Stimulated activated CD8-positive, alpha-beta memory T cell treated with anti-CD3 and anti-CD28 coated beads, Interleukin-12 subunit alpha, Interleukin-12 subunit beta, amount 100 ng/mL, for 24 hours (primary cell): Measurements from ENCODE around the gene ACAD11.
"Not testable (repeated sequence)": the region's sequence is repeated elsewhere in the genome, so short reads cannot be mapped to it uniquely, and the experiment has no call there.

Source experiments
- DNase-seq: peaks from one replicate; pipeline ENCODE4 v3.0.0-alpha.2; 2020; ENCODE audit errors: extremely low read depth

ACAD11 gene

DNA sequence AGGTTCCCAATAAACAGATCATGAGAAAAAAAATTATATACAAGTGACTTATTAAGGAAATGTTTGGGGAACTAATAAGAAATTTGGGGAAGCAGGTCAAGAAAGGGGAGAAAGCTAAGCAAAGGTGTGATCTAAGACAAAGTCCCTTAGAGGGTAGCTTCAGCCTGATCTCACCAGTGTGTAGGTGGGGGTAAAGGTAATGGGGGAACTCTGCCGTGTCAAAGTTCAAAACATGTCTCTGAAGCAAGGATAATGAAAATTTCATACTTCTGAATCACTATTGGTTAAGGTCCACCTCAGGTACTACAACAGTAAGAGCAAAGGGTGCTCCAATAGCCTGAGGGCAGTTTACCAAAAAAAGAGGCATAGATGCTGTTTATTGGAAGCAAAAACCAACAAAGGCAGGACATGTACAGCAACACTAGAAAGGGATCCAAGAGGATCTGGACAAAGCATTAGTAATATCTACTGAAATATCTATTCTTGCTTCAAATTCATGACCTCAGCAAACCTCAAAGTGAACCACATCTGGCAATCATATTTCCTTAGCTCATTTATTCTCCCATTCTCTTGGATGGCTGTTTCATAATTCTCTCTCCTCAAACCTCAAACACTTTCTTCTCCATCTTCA, 6.9 kb downstream of the ACAD11 start:
- DNase-seq, result no peak

DNA sequence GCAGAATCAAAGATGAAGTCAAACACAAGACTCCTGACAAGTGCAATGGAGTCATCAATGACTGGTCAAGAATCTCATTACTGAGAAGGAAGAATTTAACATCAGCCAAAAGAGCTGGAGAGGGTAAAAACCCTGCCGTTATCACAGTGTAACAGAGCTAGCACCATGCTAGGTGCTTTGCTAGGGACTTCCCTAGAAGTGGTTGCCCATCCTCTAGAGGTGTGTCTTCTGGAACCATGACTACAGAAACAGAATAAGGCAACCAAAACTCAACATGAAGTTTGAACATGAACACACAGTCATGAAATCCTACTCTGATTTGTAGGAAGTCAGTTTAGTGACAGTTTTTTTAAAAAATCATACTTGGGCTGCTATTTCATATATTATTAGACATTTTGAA, 9.5 kb downstream of the ACAD11 start:
- DNase-seq, result no peak

- DNase-seq, result no peak
These were observed 14.6 kb downstream of the ACAD11 start for GRCh38 chr3:132645058-132645457.

- DNase-seq, result no peak
These were observed 16.2 kb downstream of the ACAD11 start for GRCh38 chr3:132643366-132643765.

- DNase-seq, result no peak
These were observed 17.1 kb downstream of the ACAD11 start for GRCh38 chr3:132642539-132642847.

GRCh38 chr3:132641837-132642538, 17.6 kb downstream of the ACAD11 start:
- DNase-seq, result no peak

DNA sequence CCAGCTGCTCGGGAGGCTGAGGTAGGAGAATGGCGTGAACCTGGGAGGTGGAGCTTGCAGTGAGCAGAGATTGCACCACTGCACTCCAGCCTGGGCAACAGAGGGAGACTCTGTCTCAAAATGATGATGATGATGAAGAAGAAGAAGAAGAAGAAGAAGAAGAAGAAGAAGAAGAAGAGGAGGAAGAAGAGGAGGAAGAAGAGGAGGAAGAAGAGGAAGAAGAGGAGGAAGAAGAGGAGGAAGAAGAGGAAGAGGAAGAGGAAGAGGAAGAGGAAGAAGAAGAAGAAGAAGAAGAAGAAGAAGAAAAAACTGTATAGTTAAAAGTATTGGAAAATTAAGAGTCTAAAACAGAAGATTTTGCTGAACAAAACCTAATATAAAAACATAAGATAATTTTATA, 18.2 kb downstream of the ACAD11 start:
- DNase-seq, result not testable (repeated sequence)

GRCh38 chr3:132638706-132639105, 20.9 kb downstream of the ACAD11 start:
- DNase-seq, result no peak

DNA sequence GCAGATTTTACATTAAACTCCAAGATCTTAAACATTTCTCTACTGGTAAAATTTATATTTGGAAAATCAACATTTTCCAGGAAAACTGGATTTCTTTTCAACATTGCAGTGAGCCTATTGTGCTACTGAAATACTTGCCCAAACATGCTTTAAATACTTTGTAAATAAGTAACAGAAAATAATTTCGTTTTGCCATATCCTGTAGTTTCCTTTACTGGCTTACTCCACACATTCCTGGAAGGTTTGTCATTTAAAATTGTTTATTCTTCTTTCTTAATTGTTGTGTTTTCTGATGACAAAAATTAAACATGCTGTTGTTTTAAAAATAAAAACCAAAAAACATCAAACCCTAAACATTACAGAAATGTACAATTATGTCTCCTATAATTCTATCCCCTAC, 22.0 kb downstream of the ACAD11 start:
- no peak for DNase-seq

DNA sequence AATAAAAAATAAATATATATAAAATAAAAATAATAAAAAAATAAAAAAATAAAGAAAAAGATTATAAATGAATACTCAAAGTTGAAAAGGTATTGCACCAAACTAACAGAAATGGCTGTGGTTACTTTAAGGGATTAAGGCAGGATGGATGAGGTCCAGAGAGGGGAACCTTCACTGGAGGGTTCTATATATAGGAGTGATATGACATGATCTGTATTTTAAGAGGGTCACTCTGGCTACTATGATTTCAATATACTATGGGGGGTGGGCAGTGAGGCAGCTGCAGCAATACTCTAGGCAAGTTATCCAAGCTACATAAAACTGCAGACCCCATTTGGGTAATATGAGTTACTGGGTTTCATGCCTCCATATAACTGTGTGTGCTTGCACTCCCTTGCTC, 24.6 kb downstream of the ACAD11 start:
- no peak for DNase-seq

DNA sequence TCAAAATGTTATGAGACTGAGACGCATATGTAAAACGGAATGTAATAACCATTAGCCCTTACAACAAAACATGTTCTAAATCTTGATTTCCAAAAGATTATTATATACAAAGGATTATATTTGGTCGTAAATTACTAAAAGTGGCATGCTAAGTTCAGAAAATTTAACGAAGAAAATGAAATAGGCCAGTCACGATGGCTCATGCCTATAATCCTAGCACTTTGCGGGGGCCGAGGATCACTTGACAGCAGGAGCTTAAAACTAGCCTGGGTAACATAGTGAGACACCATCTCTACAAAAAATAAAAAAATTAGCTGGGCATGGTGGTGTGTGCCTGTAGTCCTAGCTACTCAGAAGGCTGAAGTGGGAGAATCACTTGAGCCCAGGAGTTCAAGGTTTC, 29.0 kb downstream of the ACAD11 start:
- DNase-seq, result no peak

DNA sequence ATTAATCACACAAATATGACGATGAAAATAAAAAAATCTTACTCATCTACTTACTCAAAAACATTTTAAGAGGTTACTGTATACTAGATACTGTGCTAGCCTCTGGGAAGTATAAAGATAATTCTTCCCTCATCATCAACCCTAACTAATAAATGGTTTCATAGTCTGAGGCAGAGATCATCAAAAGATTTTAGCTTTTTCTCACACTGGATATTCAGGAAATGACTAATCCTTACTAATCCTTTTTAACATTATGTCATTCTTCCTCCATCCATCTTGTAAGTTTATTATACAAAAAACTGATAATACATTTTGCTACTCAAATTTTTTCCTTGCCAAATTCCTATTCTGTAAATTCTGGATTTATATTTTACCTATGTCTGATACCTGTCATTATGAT, 29.7 kb downstream of the ACAD11 start:
- DNase-seq, result no peak

GRCh38 chr3:132628157-132628556, 31.5 kb downstream of the ACAD11 start:
- no peak for DNase-seq

DNA sequence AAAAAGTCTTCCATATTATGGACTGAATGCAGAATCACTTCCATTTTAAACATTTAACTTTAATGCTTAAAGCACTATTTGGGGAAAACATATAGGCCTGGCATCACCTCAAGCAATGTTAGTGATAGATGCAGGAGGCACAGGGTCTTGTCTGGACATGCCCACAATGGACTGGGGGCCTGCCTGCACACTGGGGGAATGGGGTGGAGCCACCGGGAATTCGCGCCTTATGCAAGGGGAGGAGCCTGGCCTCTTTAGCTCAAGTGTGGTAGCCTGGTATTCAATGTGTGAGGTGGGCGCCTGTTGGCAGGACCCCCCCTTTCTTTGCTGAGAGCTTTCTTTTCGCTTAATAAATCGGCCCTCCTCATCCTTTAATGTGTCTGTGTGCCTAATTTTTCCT, 32.7 kb downstream of the ACAD11 start:
- DNase-seq, result no peak

DNA sequence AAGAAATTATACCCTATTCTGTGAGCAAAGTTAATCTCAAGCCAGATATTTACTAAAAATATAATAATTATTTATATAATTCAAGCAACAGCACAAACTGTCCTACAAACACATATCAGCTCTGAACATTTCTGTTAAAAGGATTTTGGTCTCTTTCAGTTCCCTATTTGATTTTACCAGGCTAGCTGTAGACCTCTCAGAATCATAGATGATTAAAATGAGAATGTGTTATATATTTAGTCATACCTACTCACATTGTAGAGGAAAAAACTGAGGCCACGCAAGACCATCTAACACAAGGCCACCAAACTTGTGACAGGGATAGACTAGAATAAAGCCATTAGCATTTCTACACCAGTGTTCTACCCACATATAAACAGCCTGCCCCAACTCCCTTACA, 34.0 kb downstream of the ACAD11 start:
- no peak for DNase-seq

DNA sequence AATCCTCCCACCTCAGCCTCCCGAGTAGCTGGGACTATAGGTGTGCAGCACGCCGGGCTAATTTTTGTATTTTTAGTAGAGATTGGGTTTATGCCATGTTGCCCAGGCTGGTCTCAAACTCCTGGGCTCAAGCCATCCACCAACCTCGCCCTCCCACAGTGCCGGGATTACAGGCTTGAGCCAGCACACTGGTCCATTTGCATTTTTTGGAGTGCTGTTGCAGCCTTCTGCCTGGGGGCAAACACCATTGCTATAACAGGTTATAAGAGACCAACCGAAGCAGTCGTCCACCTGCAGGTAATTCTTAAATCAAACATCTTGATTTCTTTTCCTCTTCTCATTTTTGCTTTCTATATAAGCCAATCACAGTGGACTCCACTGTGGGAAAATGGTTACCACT, 34.8 kb downstream of the ACAD11 start:
- no peak for DNase-seq

- DNase-seq, result no peak
These were observed 36.0 kb downstream of the ACAD11 start for GRCh38 chr3:132623646-132624045.

GRCh38 chr3:132622761-132623160, 36.8 kb downstream of the ACAD11 start:
- no peak for DNase-seq

DNA sequence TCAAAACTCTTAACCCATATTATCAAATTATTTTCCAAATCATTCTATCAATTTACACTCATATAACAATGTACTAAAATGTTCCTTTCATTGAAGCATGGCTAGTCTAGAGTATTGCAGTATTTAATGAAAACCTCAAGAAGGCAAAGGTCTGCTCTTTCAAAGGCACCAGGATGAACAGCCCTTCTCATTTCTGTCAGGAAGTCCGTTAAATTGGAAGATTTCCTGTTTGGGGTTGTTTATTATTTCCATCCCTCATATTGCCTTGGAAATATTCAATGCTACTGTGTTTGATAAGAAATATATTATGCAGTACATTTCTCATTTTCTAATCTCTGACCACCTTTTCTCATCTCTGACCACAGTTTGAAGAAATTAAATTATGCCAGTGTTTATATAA, 37.5 kb downstream of the ACAD11 start:
- DNase-seq, result no peak

- DNase-seq, result no peak
These were observed 42.8 kb downstream of the ACAD11 start for GRCh38 chr3:132616780-132617179.

DNA sequence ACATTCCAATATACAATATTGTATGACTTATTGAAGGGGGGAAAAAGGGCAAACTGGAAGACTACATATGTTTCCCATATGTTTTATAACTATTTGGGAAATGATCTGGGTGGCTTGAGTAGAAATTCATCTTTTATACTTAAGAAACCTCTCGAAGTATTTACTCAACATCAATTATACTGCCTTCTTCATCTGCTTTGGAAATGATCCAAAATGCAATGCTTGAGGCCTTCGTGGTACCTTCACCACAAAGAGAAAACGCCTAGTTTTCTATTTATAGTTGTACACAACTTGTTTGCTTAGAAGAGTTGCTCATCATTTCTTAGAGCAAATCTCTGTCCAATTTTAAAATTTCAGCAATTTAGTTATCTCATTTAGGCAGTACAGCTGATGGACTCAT, 43.7 kb downstream of the ACAD11 start:
- DNase-seq, result no peak

GRCh38 chr3:132615301-132615700, 44.3 kb downstream of the ACAD11 start:
- not testable (repeated sequence) for DNase-seq

GRCh38 chr3:132606620-132607019, 53.0 kb downstream of the ACAD11 start:
- not testable (repeated sequence) for DNase-seq

- no peak for DNase-seq
These were observed 53.5 kb downstream of the ACAD11 start for GRCh38 chr3:132606085-132606484.
